ENCODE measurements around the gene CACNA1D. TPM values are rescaled to one million over a fixed set of nuclear protein-coding genes. Genes with fewer than 3 reads are reported as not detected.

Gene CACNA1D
- total RNA-seq, 4 donors from 2014 or later = 0.75 to 2.5 (median 1.2) TPM

GRCh38 chr3:53606793-53607192 is 112.4 kb downstream of the CACNA1D start:
- DNase-seq (ENCODE audit: extremely low spot score) = no peak
- H3K27ac ChIP-seq (replicated peaks in 1 of 4) = no peak overlapping the region
- H3K4me1 ChIP-seq = no peaks in the 10 kb centered on the region
- H3K27me3 ChIP-seq = no peaks in the 10 kb centered on the region
- WGBS = 89% methylated on average over 1 of the region's 1 CpG
- intact Hi-C loops (cut with DNase I) = no loop called here
- no peak for TF ChIP-seq EP300 (IDR thresholded peaks at IDR 0.05)
- no peak for TF ChIP-seq CTCF (IDR thresholded peaks at IDR 0.05)
- no peak for TF ChIP-seq POLR2AphosphoS5 (IDR thresholded peaks at IDR 0.05)
- no peak for TF ChIP-seq POLR2A (IDR thresholded peaks at IDR 0.05; ENCODE audit: low read depth)
- H3K9me3 ChIP-seq = peaks cover 0 to 13% (median 9%) of the 10 kb centered on the region in 4 donors
- H3K36me3 ChIP-seq = no peaks in the 10 kb centered on the region
- H3K4me3 ChIP-seq = no peak overlapping the region

- intact Hi-C loops (cut with DNase I) = no loop called here
- WGBS = 59% methylated on average over 5 of the region's 5 CpGs
These were observed 118.1 kb downstream of the CACNA1D start for GRCh38 chr3:53612508-53612907.

GRCh38 chr3:53613125-53613524 is 118.7 kb downstream of the CACNA1D start:
- no peak overlapping the region for H3K4me3 ChIP-seq
- TF ChIP-seq POLR2A (IDR thresholded peaks at IDR 0.05; ENCODE audit: low read depth) (no peak), POLR2AphosphoS5 (IDR thresholded peaks at IDR 0.05) (no peak), CTCF (IDR thresholded peaks at IDR 0.05) (no peak), EP300 (IDR thresholded peaks at IDR 0.05) (no peak)
- intact Hi-C loops (cut with DNase I) = no loop called here
- H3K4me1 ChIP-seq = no peaks in the 10 kb centered on the region
- peaks cover 0 to 4% (median 0%) of the 10 kb centered on the region in 4 donors for H3K27me3 ChIP-seq
- no peaks in the 10 kb centered on the region for H3K36me3 ChIP-seq
- WGBS = 43% methylated on average over 3 of the region's 3 CpGs
- no peak overlapping the region for H3K27ac ChIP-seq (replicated peaks in 1 of 4)
- no peak for DNase-seq (ENCODE audit: extremely low spot score)
- peaks cover 0 to 4% (median 0%) of the 10 kb centered on the region in 4 donors for H3K9me3 ChIP-seq

More at GRCh38 chr3:53612508-53612907, 118.1 kb downstream of the CACNA1D start:
- Histone ChIP-seq H3K27ac (replicated peaks in 1 of 4) (no peak overlapping the region), H3K4me3 (no peak overlapping the region), H3K27me3 (no peaks in the 10 kb centered on the region), H3K36me3 (no peaks in the 10 kb centered on the region), H3K9me3 (peaks cover 0 to 4% (median under 1%) of the 10 kb centered on the region in 4 donors), H3K4me1 (no peaks in the 10 kb centered on the region)
- TF ChIP-seq EP300 (IDR thresholded peaks at IDR 0.05) (no peak), POLR2A (IDR thresholded peaks at IDR 0.05; ENCODE audit: low read depth) (no peak), CTCF (IDR thresholded peaks at IDR 0.05) (no peak)
- peak; percentile 26 for DNase-seq (ENCODE audit: extremely low spot score)

GRCh38 chr3:53614307-53614706 is 119.9 kb downstream of the CACNA1D start:
- H3K27me3 ChIP-seq = peaks cover 0 to 8% (median 0%) of the 10 kb centered on the region in 4 donors
- no peaks in the 10 kb centered on the region for H3K36me3 ChIP-seq
- no peak overlapping the region for H3K4me3 ChIP-seq
- intact Hi-C loops (cut with DNase I) = no loop called here
- DNase-seq (ENCODE audit: extremely low spot score) = peak; percentile 68
- no peak overlapping the region for H3K27ac ChIP-seq (replicated peaks in 1 of 4)
- H3K4me1 ChIP-seq = no peaks in the 10 kb centered on the region
- no peak for TF ChIP-seq CTCF (IDR thresholded peaks at IDR 0.05)
- no peak for TF ChIP-seq POLR2AphosphoS5 (IDR thresholded peaks at IDR 0.05)
- no peak for TF ChIP-seq EP300 (IDR thresholded peaks at IDR 0.05)
- 92% methylated on average over 5 of the region's 5 CpGs for WGBS
- H3K9me3 ChIP-seq = no peaks in the 10 kb centered on the region

- H3K27ac ChIP-seq (replicated peaks in 1 of 4) = no peak overlapping the region
- no peaks in the 10 kb centered on the region for H3K9me3 ChIP-seq
- no peaks in the 10 kb centered on the region for H3K36me3 ChIP-seq
- H3K27me3 ChIP-seq = peaks cover 0 to 8% (median 0%) of the 10 kb centered on the region in 4 donors
- TF ChIP-seq POLR2AphosphoS5 (IDR thresholded peaks at IDR 0.05) (no peak), EP300 (IDR thresholded peaks at IDR 0.05) (no peak), POLR2A (IDR thresholded peaks at IDR 0.05; ENCODE audit: low read depth) (no peak), CTCF (IDR thresholded peaks at IDR 0.05) (no peak)
- intact Hi-C loops (cut with DNase I) = no loop called here
- DNase-seq (ENCODE audit: extremely low spot score) = peak; percentile 78
- H3K4me1 ChIP-seq = no peaks in the 10 kb centered on the region
- H3K4me3 ChIP-seq = no peak overlapping the region
- WGBS = 72% methylated on average over 5 of the region's 5 CpGs
These were observed 121.9 kb downstream of the CACNA1D start for GRCh38 chr3:53616321-53616720.

All from esophagus muscularis mucosa (tissue), 4 donors.